VCaP (cell line): Measurements from ENCODE around the gene LRRC74B.

Source experiments
- H3K27ac ChIP-seq: fragments of 450-650 bp; 2 replicates; pipeline ENCODE4 v1.5.1; 2017
- TF ChIP-seq, protein P1 (sequence below): fragments of 450-650 bp; conservative IDR thresholded peaks from 2 replicates; pipeline ENCODE4 v1.5.1; 2017; ENCODE audit warnings: mild to moderate bottlenecking, moderate library complexity

The LRRC74B gene, protein sequence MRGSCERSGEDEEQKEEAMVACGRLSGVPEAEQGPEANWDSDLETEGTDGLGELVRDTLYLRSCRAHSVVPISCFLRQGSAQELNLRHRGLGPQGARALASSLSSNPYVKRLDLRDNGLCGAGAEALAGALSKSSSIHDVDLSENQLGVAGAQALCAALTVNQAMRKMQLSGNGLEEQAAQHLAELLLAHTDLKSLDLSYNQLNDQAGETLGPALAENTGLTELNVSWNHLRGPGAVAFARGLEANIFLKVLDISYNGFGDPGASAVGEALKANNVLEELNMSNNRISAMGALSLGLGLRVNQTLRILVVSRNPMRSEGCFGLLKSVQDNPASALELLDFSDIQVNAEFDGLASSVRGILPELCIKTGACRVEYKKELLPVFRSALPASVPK

DNA sequence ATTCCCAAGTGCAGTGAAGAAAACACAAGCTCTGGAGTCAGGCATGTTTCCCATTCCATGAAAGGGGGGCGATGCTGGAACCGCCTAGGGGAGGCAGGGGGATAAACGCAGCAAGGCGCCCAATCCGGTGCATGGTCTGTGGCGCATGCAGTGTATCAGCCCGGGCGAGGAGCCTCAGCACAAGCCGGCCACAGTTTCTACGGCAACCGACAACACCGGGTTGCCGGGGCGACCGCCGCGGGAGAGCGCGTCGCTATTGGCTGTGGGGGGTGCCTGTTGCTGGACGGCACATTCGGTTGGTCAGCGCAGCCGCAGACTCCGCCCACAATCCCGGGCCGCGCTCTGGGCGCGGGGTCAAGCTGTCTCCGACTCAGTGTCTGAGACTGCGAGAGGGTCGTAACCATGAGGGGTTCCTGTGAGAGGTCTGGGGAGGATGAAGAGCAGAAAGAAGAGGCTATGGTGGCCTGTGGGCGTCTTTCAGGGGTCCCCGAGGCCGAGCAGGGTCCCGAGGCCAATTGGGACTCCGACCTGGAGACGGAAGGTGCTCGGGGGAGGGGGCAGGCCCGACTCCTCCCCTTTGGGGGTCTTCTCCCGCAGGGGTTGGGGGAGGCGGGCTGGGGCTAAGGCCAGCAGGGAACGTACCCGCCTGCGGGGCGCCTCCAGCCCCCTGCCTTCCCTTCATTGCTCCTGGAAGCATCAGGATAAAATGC is at the start of gene LRRC74B:
Gene LRRC74B, plus strand, starts transcription at position 362 of the 710 bp plus-strand sequence. Its CDS starts 41 bp downstream, at position 403.
- H3K27ac ChIP-seq = no peak within 1 kb of the TSS
- TF ChIP-seq, protein P1, sequence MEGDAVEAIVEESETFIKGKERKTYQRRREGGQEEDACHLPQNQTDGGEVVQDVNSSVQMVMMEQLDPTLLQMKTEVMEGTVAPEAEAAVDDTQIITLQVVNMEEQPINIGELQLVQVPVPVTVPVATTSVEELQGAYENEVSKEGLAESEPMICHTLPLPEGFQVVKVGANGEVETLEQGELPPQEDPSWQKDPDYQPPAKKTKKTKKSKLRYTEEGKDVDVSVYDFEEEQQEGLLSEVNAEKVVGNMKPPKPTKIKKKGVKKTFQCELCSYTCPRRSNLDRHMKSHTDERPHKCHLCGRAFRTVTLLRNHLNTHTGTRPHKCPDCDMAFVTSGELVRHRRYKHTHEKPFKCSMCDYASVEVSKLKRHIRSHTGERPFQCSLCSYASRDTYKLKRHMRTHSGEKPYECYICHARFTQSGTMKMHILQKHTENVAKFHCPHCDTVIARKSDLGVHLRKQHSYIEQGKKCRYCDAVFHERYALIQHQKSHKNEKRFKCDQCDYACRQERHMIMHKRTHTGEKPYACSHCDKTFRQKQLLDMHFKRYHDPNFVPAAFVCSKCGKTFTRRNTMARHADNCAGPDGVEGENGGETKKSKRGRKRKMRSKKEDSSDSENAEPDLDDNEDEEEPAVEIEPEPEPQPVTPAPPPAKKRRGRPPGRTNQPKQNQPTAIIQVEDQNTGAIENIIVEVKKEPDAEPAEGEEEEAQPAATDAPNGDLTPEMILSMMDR = no peak

DNA sequence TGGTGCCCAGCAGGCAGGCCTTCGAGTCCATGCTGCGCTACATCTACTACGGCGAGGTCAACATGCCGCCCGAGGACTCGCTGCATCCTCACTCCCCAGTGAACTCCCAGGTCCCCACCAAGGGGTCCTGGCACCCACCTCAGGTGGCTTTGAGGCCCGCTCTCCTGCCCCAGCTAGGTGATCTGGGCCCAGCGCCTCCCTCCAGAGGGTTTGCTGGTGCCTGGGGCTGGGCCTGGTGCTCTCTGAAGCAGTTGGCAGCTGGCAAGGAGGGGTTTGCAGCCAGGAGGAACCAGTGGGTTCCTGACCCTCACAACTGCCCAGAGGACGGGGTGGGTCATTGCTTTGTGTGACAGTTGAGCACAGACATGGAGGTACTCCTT is 49.7 kb upstream of the LRRC74B start:
- H3K27ac ChIP-seq = no peak overlapping the region
- TF ChIP-seq, protein P1 = no peak

DNA sequence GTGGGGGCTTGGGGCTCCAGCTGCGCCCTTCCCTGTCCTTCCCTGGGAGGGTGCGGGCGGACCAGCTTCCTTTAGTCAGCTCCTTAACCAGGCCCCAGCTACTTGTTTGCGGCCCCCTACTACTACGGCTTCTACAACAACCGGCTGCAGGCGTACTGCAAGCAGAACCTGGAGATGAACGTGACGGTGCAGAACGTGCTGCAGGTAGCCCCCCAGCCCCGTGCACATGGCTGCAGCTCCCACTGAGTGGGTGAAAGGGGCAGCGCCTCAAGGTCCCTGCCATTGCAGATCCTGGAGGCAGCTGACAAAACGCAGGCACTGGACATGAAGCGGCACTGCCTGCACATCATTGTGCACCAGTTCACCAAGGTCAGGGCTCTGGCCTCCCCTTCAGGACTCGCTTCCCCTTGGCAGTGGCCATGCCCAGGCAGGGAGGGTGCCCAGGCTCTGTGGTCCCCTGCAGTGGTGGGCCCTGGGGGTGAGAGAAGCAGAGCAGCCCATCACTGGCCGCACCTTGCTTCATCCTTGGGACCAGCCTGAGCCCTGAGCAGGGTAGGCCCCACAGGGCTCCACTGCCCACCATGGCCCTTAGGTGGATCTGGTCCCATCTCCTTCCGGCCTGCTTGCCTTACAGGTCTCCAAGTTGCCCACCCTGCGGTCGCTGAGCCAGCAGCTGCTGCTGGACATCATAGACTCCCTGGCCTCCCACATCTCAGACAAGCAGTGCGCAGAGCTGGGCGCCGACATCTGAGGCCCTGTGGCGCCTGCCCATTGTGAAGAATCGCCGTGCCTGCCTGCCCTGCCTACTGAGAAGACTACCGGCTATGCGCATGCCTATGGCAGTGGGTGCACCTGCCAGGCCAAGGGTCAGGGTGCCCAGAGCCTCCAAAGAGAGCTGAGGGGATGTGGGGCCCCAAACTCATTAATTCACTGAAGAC is 48.9 kb upstream of the LRRC74B start:
- TF ChIP-seq, protein P1 = no peak
- H3K27ac ChIP-seq = no peak overlapping the region

DNA sequence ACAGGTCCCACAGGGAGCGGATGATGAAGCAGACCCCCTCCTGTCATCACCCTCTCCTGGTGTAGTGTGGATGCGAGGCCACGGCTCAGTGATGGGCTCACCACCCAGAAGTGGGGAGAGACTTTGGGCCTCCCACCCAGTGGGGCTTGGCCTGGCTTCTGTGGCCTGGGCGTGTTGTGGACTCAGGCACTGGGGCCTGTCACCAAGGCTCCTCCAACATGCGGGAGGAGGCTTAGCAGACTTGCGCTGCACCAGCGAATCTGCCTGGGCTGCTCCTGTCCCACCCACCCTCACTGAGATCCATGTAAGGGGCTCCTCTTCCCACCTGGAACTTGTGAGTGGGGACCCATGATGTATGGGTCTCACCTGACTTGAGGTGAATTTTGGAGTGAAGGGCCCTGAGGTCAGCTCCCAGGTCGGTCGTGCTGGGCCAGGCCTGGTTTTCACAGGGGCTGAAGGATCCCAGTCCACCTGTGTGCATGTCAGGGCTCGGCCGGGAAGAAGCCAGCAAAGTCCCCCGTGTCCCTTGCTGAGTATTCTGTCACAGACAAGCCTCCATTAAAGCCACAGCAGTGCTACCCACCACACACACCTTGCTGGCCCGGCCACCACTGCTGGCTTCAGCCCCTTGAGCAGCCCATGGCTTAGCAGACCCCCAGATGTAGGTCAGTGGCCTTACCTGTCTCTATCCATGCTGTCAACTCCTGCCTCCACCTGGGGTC is 48.0 kb upstream of the LRRC74B start:
- TF ChIP-seq, protein P1 = no peak
- H3K27ac ChIP-seq = no peak overlapping the region

DNA sequence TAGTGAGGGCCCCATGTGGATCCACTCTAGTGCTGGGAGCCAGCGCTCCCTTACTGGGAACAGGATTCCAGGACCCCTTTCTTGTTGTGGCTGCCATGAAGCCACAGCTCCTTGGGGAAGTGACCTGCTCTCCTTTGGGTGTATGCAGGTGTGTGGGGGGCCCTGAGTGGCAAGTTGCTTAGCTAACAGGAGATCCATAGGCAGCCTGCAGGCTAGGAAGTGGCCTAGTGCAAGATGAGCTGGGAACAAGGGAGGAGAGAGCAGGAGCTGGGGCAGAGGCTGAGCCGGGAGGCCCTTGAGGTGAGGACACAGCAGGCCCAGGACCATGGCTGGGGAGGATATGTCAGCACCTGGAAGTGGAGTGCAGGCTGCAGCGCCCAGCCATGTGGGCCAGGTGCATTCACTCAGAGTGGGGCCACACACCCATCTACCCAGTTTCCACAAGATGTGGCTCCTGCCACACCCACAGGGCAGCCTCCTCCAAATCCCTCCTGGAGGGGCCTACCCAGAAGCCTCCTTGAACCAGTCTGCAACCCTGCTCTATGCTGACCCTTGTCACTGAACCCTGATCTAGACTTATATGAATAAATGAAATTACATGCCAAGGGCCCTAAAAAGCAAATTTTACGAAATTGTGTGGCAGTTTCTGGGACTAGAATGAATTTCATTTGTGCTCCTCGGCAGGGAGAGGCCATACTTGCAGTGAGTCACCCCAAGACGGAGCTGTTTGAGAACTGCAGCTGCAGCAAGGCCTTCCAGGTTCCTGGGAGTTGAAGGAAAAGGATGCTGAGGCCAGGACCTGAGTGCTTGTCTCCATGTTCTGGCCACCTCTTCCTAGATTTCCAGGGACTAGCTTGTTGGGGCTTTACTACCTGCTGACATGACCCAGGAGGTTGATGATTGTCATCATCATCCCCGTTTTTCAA is 47.1 kb upstream of the LRRC74B start:
- TF ChIP-seq, protein P1 = no peak
- H3K27ac ChIP-seq = no peak overlapping the region
